SU-DHL-6 (cell line): ENCODE results near the gene ATXN2.
"Not testable (repeated sequence)": the region's sequence is repeated elsewhere in the genome, so short reads cannot be mapped to it uniquely, and the experiment has no call there.

Experiments
- H2AFZ ChIP-seq: fragments of 200-600 bp; sonication (generic); 2 replicates; pipeline ENCODE4 v1.6.1; 2014; ENCODE audit warnings: low read depth, mild to moderate bottlenecking, moderate library complexity, mixed read lengths, antibody characterized with exemption, low read length; ENCODE audit not compliant: severe bottlenecking
- H3F3A ChIP-seq: fragments of 200-600 bp; shearing (Covaris generic); 2 replicates; pipeline ENCODE4 v1.6.0; 2016; ENCODE audit warnings: antibody characterized with exemption, mild to moderate bottlenecking; ENCODE audit not compliant: insufficient read depth
- H3K27ac ChIP-seq: fragments of 200-600 bp; sonication (generic); 2 replicates; pipeline ENCODE4 v1.5.1; 2016; ENCODE audit warnings: low read depth, mild to moderate bottlenecking, low read length, moderate library complexity, mixed read lengths
- H3K27me3 ChIP-seq: fragments of 200-600 bp; sonication (generic), shearing (Covaris generic); 2 replicates; pipeline ENCODE4 v1.6.0; 2014; ENCODE audit warnings: mild to moderate bottlenecking, low read length
- H3K36me3 ChIP-seq: fragments of 200-600 bp; sonication (generic); 2 replicates; pipeline ENCODE4 v1.6.1; 2014; ENCODE audit warnings: mild to moderate bottlenecking, low read length, mixed read lengths
- H3K4me2 ChIP-seq: fragments of 300-600, 200-600 bp; shearing (Covaris generic), sonication (generic); 2 replicates; pipeline ENCODE4 v1.6.0; 2014; ENCODE audit warnings: low read length, low read depth, mild to moderate bottlenecking; ENCODE audit not compliant: poor library complexity, severe bottlenecking
- H3K4me3 ChIP-seq: fragments of 200-600 bp; sonication (generic); 2 replicates; pipeline ENCODE4 v1.5.1; 2014; ENCODE audit warnings: antibody characterized with exemption, low read length, mild to moderate bottlenecking, mixed read lengths; ENCODE audit not compliant: insufficient read depth, poor library complexity, severe bottlenecking
- H3K79me2 ChIP-seq: fragments of 200-600 bp; sonication (generic); 2 replicates; pipeline ENCODE4 v1.6.1; 2014; ENCODE audit warnings: mild to moderate bottlenecking, low read length, moderate library complexity; ENCODE audit not compliant: insufficient read depth
- H3K9ac ChIP-seq: fragments of 200-600 bp; sonication (generic); 2 replicates; pipeline ENCODE4 v1.7.0; 2014; ENCODE audit warnings: mild to moderate bottlenecking, low read length
- H3K9me2 ChIP-seq: fragments of 200-600 bp; sonication (generic); replicated peaks from 2 replicates; pipeline ENCODE4 v1.6.1; 2014; ENCODE audit warnings: low read length; ENCODE audit not compliant: insufficient read depth
- H3K9me3 ChIP-seq: fragments of 200-600 bp; sonication (generic); 2 replicates; pipeline ENCODE4 v1.6.1; 2014; ENCODE audit warnings: low read length, mixed read lengths; ENCODE audit not compliant: insufficient read depth
- H4K20me1 ChIP-seq: fragments of 200-600 bp; sonication (generic); 2 replicates; pipeline ENCODE4 v1.6.1; 2014; ENCODE audit warnings: low read depth, mild to moderate bottlenecking, antibody characterized with exemption, low read length, moderate library complexity, mixed read lengths
- EZH2phosphoT487 ChIP-seq: fragments of 200-600 bp; sonication (generic), shearing (Covaris generic); conservative IDR thresholded peaks from 2 replicates; pipeline ENCODE4 v1.6.1; 2018; ENCODE audit warnings: mild to moderate bottlenecking, antibody characterized with exemption, low read length, moderate library complexity, mixed read lengths
- TF ChIP-seq, protein P1 (sequence below): fragments of 200-600 bp; sonication (generic); IDR thresholded peaks from one replicate; pipeline ENCODE4 v1.5.1; 2017; ENCODE audit warnings: antibody characterized with exemption, mild to moderate bottlenecking, low read length, moderate library complexity; ENCODE audit not compliant: insufficient read depth, poor library complexity, severe bottlenecking

Gene ATXN2

DNA sequence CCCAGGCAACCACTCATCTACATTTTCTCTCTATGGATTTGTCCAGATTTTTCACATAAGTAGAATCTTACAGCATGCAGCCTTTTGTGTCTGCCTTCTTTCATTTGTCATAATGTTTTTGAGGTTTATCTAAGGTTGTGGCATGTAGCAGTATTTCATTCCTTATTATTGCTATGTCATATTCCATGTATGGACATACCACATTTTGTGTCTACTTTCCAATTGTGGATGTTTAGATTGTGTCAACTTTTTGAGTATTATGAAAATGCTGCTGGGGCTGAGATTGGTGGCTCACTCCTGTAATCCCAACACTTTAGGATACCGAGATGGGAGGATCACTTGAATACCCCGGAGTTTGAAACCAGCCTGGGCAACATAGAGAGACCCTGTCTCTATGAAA lies 3.2 kb upstream of the ATXN2 start:
- no peaks in the 10 kb centered on the region for H3K36me3 ChIP-seq
- H3K9ac ChIP-seq: no peak overlapping the region
- no peaks in the 10 kb centered on the region; the same call in 1 of the 2 replicates for H4K20me1 ChIP-seq
- no peak for TF ChIP-seq EZH2phosphoT487
- TF ChIP-seq, protein P1, sequence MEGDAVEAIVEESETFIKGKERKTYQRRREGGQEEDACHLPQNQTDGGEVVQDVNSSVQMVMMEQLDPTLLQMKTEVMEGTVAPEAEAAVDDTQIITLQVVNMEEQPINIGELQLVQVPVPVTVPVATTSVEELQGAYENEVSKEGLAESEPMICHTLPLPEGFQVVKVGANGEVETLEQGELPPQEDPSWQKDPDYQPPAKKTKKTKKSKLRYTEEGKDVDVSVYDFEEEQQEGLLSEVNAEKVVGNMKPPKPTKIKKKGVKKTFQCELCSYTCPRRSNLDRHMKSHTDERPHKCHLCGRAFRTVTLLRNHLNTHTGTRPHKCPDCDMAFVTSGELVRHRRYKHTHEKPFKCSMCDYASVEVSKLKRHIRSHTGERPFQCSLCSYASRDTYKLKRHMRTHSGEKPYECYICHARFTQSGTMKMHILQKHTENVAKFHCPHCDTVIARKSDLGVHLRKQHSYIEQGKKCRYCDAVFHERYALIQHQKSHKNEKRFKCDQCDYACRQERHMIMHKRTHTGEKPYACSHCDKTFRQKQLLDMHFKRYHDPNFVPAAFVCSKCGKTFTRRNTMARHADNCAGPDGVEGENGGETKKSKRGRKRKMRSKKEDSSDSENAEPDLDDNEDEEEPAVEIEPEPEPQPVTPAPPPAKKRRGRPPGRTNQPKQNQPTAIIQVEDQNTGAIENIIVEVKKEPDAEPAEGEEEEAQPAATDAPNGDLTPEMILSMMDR: no peak
- no peaks in the 10 kb centered on the region for H3K9me2 ChIP-seq
- H3K4me3 ChIP-seq: no peak overlapping the region
- peaks cover 6% of the 10 kb centered on the region for H3F3A ChIP-seq
- H3K9me3 ChIP-seq: no peaks in the 10 kb centered on the region
- no peak overlapping the region for H3K4me2 ChIP-seq
- peaks cover 12% of the 10 kb centered on the region for H3K79me2 ChIP-seq
- H3K27ac ChIP-seq: no peak overlapping the region
- no peak overlapping the region for H2AFZ ChIP-seq
- no peaks in the 10 kb centered on the region for H3K27me3 ChIP-seq

DNA sequence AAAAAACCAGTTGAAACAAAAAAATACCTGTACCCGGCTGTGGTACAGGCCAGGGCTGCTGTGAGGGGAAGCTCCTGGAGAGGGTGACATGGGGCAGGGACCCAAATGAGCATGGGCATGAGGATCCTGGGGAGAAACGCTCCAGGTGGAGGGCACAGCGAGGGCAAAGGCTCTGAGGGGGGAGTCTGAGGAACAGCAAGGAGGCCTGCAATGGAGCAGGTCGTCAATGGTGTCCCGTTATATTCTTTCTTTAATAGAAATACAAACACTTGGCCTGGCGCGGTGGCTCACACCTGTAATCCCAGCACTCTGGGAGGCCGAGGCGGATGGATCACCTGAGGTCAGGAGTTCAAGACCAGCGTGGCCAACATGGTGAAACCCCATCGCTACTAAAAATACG lies 1.9 kb upstream of the ATXN2 start:
- H3K27ac ChIP-seq, H3K4me3 ChIP-seq, H3K9me2 ChIP-seq, H3K4me2 ChIP-seq, H2AFZ ChIP-seq, H3K9ac ChIP-seq, H3K27me3 ChIP-seq, H3K9me3 ChIP-seq, H3K36me3 ChIP-seq, H4K20me1 ChIP-seq: not testable (repeated sequence)
- peaks cover 25% of the 10 kb centered on the region for H3K79me2 ChIP-seq
- peaks cover 16% of the 10 kb centered on the region for H3F3A ChIP-seq

DNA sequence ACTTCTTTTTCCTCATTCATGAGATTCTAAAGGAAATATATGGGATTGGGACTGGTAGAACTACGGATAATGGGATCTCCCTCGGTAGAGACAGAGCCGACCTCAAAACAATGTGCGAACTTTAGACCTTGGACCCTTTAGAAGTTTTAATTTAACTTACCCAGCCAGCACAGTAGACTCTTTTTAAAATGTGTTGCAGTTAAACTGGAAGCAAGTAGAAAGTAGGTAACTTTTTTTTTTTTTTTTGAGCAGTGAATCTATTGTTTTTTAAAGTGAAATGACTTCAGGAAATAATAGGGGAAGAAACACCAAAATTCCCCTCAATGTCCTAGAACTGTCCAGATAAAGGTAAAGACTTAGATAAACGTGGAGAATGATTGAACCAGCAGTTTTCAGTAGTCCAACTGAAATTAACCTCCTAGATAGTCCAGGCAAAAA lies 1.1 kb upstream of the ATXN2 start:
- Histone ChIP-seq H3K36me3 (0 out of 2 replicates have a peak, but pooled peaks cover 7% of the 10 kb centered on the region), H3K9me3 (no peaks in the 10 kb centered on the region), H3K79me2 (peaks cover 33% of the 10 kb centered on the region), H3K4me2 (peak overlapping the region; percentile 72), H3K9ac (peak overlapping the region; percentile 69), H4K20me1 (peaks cover 9% of the 10 kb centered on the region), H2AFZ (peak overlapping the region; percentile 50), H3K4me3 (peak overlapping the region; percentile 93), H3F3A (peaks cover 16% of the 10 kb centered on the region), H3K27ac (peak overlapping the region; percentile 81), H3K9me2 (no peaks in the 10 kb centered on the region), H3K27me3 (no peaks in the 10 kb centered on the region)
- TF ChIP-seq, protein P1: no peak

DNA sequence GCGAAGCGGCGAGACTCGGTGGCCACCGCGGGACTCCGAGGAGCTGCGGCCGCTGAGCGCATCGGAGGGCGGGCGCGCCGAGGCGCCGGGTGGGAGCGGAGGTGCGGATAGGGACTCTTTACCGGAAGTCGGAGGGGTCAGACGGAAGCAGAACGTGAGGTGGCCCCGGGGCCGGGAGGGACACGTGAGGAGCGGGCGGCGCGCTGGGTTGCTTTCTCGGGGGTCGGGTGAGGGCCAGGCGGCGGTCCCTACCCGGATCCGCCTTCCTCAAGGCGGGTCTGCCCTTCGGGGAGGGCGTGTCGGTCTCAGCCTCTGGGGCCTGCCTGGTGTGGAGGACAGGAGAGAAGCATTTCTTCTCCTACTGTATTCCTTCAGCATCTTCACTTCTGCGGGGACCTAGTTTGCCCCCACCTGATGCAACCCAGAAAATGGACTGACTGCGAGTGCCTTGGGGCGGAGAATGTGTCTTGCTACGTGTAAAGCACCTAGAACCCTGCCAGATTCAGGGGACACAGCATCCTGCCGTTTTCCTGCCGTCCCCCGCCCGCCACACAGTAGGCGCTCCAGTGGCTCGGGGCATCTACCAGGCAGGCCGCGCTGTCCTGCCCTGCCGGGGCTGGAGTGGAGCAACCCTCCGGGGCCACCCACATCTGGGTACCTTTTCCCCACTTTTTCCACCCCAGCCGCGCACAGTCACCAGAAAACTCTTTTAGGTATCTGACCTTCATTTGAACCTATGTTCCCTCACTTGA lies 514 bp upstream of the ATXN2 start:
- H3K9me3 ChIP-seq: no peaks in the 10 kb centered on the region
- peak overlapping the region; percentile 72 for H3K4me2 ChIP-seq
- no peaks in the 10 kb centered on the region for H3K27me3 ChIP-seq
- peaks cover 39% of the 10 kb centered on the region for H3K79me2 ChIP-seq
- peak overlapping the region; percentile 81 for H3K27ac ChIP-seq
- H2AFZ ChIP-seq: peak overlapping the region; percentile 50
- peak overlapping the region; percentile 93 for H3K4me3 ChIP-seq
- peak overlapping the region; percentile 69 for H3K9ac ChIP-seq
- TF ChIP-seq, protein P1: no peak
- no peak for TF ChIP-seq EZH2phosphoT487
- H3K9me2 ChIP-seq: no peaks in the 10 kb centered on the region
- peaks cover 9% of the 10 kb centered on the region for H4K20me1 ChIP-seq
- 0 out of 2 replicates have a peak, but pooled peaks cover 7% of the 10 kb centered on the region for H3K36me3 ChIP-seq
- H3F3A ChIP-seq: peaks cover 19% of the 10 kb centered on the region
